Activated naive CD8-positive, alpha-beta T cell (primary cell): Measurements from ENCODE around the gene MUC20.
"Not testable (repeated sequence)": the region's sequence is repeated elsewhere in the genome, so short reads cannot be mapped to it uniquely, and the experiment has no call there.

Source experiments
- H3K27ac Mint-ChIP-seq: one replicate; pipeline ENCODE4 v1.8.0; 2021; ENCODE audit warnings: mixed read lengths
- H3K27me3 Mint-ChIP-seq: one replicate; pipeline ENCODE4 v1.8.0; 2021; ENCODE audit warnings: mixed read lengths
- H3K36me3 Mint-ChIP-seq: one replicate; pipeline ENCODE4 v1.8.0; 2021; ENCODE audit warnings: mixed read lengths
- H3K4me1 Mint-ChIP-seq: one replicate; pipeline ENCODE4 v1.8.0; 2021; ENCODE audit warnings: low read depth, mixed read lengths
- H3K4me3 Mint-ChIP-seq: one replicate; pipeline ENCODE4 v1.8.0; 2021; ENCODE audit warnings: mild to moderate bottlenecking, mixed read lengths
- H3K9me3 Mint-ChIP-seq: one replicate; pipeline ENCODE4 v1.8.0; 2021; ENCODE audit warnings: low read depth, mixed read lengths

The MUC20 gene

GRCh38 chr3:195714380-195715011, 6.3 kb upstream of the MUC20 start:
- Mint-ChIP-seq H3K27ac (no peak overlapping the region), H3K4me3 (no peak overlapping the region), H3K4me1 (peaks cover 6% of the 10 kb centered on the region), H3K36me3 (peaks cover 24% of the 10 kb centered on the region), H3K9me3 (no peaks in the 10 kb centered on the region), H3K27me3 (no peaks in the 10 kb centered on the region)

- Mint-ChIP-seq H3K27ac (no peak overlapping the region), H3K4me3 (no peak overlapping the region), H3K36me3 (peaks cover 18% of the 10 kb centered on the region), H3K27me3 (no peaks in the 10 kb centered on the region), H3K4me1 (peaks cover 6% of the 10 kb centered on the region), H3K9me3 (no peaks in the 10 kb centered on the region)
Observed at GRCh38 chr3:195715134-195715533, 5.6 kb upstream of the MUC20 start.

- Mint-ChIP-seq H3K27me3 (no peaks in the 10 kb centered on the region), H3K9me3 (no peaks in the 10 kb centered on the region), H3K27ac (no peak overlapping the region), H3K36me3 (peaks cover 15% of the 10 kb centered on the region), H3K4me3 (no peak overlapping the region), H3K4me1 (peaks cover 6% of the 10 kb centered on the region)
Observed at GRCh38 chr3:195715583-195716266, 5.1 kb upstream of the MUC20 start.

GRCh38 chr3:195717416-195717815, 3.4 kb upstream of the MUC20 start:
- Mint-ChIP-seq H3K27me3 (no peaks in the 10 kb centered on the region), H3K27ac (no peak overlapping the region), H3K4me3 (no peak overlapping the region), H3K36me3 (peaks cover 12% of the 10 kb centered on the region), H3K9me3 (no peaks in the 10 kb centered on the region), H3K4me1 (peaks cover 6% of the 10 kb centered on the region)

- no peak overlapping the region for H3K27ac Mint-ChIP-seq
- no peaks in the 10 kb centered on the region for H3K27me3 Mint-ChIP-seq
- no peaks in the 10 kb centered on the region for H3K9me3 Mint-ChIP-seq
- peaks cover 6% of the 10 kb centered on the region for H3K4me1 Mint-ChIP-seq
- peaks cover 12% of the 10 kb centered on the region for H3K36me3 Mint-ChIP-seq
- no peak overlapping the region for H3K4me3 Mint-ChIP-seq
Observed at GRCh38 chr3:195717852-195718476, 2.8 kb upstream of the MUC20 start.

DNA sequence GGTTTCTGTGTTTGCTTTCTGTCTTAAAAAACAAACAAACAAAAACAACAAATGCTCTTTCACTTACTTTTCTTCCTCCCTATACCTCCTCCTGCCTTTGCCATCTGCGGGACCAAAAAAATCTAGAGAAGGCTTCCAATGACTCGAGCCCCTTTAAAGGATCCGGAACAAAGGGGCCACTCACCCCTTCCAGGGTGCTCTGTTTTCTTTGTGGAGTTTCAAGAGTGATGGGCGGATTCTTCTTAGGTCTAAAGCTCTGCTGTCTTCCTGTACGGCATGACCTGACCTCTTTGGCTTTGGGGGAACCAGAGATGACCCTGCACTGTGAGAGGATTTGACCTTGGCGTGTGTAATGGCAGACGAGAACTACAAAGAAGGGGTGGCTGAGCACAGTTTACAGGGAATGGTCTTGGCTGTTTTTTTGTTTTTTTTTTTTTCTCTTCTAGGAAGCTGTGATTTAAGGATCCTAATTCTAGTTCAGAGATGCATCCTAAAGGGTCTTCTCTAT, 2.2 kb upstream of the MUC20 start:
- Mint-ChIP-seq H3K9me3 (no peaks in the 10 kb centered on the region), H3K36me3 (peaks cover 12% of the 10 kb centered on the region), H3K4me1 (peaks cover 6% of the 10 kb centered on the region), H3K4me3 (no peak overlapping the region), H3K27me3 (no peaks in the 10 kb centered on the region), H3K27ac (no peak overlapping the region)

GRCh38 chr3:195719514-195720254, 1.1 kb upstream of the MUC20 start:
- not testable (repeated sequence) for H3K27ac Mint-ChIP-seq, H3K9me3 Mint-ChIP-seq, H3K4me3 Mint-ChIP-seq, H3K27me3 Mint-ChIP-seq, H3K4me1 Mint-ChIP-seq
- H3K36me3 Mint-ChIP-seq = peaks cover 12% of the 10 kb centered on the region

GRCh38 chr3:195722139-195722995, 1.6 kb downstream of the MUC20 start:
- not testable (repeated sequence) for H3K9me3 Mint-ChIP-seq, H3K4me1 Mint-ChIP-seq, H3K36me3 Mint-ChIP-seq, H3K27ac Mint-ChIP-seq, H3K27me3 Mint-ChIP-seq, H3K4me3 Mint-ChIP-seq

GRCh38 chr3:195722996-195723345, 2.2 kb downstream of the MUC20 start:
- H3K9me3 Mint-ChIP-seq, H3K4me3 Mint-ChIP-seq, H3K27ac Mint-ChIP-seq, H3K36me3 Mint-ChIP-seq, H3K27me3 Mint-ChIP-seq, H3K4me1 Mint-ChIP-seq: not testable (repeated sequence)

- not testable (repeated sequence) for H3K4me1 Mint-ChIP-seq, H3K4me3 Mint-ChIP-seq, H3K36me3 Mint-ChIP-seq, H3K27me3 Mint-ChIP-seq, H3K9me3 Mint-ChIP-seq, H3K27ac Mint-ChIP-seq
Observed at GRCh38 chr3:195724363-195724762, 3.6 kb downstream of the MUC20 start.

GRCh38 chr3:195725916-195726740, 5.3 kb downstream of the MUC20 start:
- not testable (repeated sequence) for H3K27ac Mint-ChIP-seq, H3K9me3 Mint-ChIP-seq, H3K27me3 Mint-ChIP-seq, H3K4me3 Mint-ChIP-seq, H3K36me3 Mint-ChIP-seq, H3K4me1 Mint-ChIP-seq

DNA sequence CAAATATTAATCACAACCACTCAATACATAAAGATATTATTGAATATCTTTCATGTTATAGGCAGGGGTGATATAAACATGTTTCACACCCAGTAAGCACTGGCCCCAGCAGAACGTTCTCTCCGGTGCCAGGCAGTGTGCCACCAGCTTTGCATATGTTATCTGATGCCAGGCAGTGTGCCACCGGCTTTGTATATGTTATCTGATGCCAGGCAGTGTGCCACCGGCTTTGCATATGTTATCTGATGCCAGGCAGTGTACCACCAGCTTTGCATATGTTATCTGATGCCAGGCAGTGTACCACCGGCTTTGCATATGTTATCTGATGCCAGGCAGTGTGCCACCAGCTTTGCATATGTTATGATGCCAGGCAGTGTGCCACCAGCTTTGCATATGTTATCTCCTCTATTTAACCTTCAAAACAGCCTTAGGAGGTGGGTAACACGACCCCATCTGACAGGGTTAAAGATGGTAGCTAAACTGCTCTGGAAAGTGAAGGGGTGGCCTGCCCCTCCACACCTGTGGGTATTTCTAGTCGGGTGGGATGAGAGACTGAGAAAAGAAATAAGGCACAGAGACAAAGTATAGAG, 6.9 kb downstream of the MUC20 start:
- H3K27me3 Mint-ChIP-seq = no peaks in the 10 kb centered on the region
- no peak overlapping the region for H3K4me3 Mint-ChIP-seq
- H3K4me1 Mint-ChIP-seq = no peaks in the 10 kb centered on the region
- H3K9me3 Mint-ChIP-seq = no peaks in the 10 kb centered on the region
- H3K36me3 Mint-ChIP-seq = peaks cover 7% of the 10 kb centered on the region
- no peak overlapping the region for H3K27ac Mint-ChIP-seq

GRCh38 chr3:195728789-195729188, 8.0 kb downstream of the MUC20 start:
- H3K4me1 Mint-ChIP-seq, H3K9me3 Mint-ChIP-seq, H3K27ac Mint-ChIP-seq, H3K27me3 Mint-ChIP-seq, H3K4me3 Mint-ChIP-seq: not testable (repeated sequence)
- peaks cover 16% of the 10 kb centered on the region for H3K36me3 Mint-ChIP-seq
